Mononuclear cell (primary cell): ENCODE data around the gene NCAN. TPM values are rescaled to one million over a fixed set of nuclear protein-coding genes. Genes with fewer than 3 reads are reported as not detected.

Experiments used
- H3K27me3 ChIP-seq: 2 replicates; pipeline ENCODE4 v1.6.0; 2011; ENCODE audit warnings: low read length, control low read depth; ENCODE audit not compliant: insufficient read depth
- H3K4me1 ChIP-seq: 2 replicates; pipeline ENCODE4 v1.5.1; 2011; ENCODE audit warnings: mild to moderate bottlenecking, low read length, control low read depth; ENCODE audit not compliant: insufficient read depth
- H3K4me3 ChIP-seq: 2 replicates; pipeline ENCODE4 v1.5.1; 2011; ENCODE audit warnings: mild to moderate bottlenecking, low read length, moderate library complexity
- H3K9me3 ChIP-seq: 2 replicates; pipeline ENCODE4 v1.5.1; 2011; ENCODE audit warnings: low read depth, mild to moderate bottlenecking, control low read depth, low read length
- total RNA-seq: library from RNA; depleted of rRNA; stranded (reverse); fragments of >200 nt; gene quantifications from one replicate; pipeline ENCODE4 v1.2.3, GENCODE V29; 2012

NCAN gene
- total RNA-seq, 1 donor, result not detected

GRCh38 chr19:19271828-19272599 is 60.3 kb downstream of the NCAN start:
- H3K4me3 ChIP-seq, result no peak overlapping the region
- no peaks in the 10 kb centered on the region for H3K9me3 ChIP-seq
- no peaks in the 10 kb centered on the region for H3K4me1 ChIP-seq
- H3K27me3 ChIP-seq, result peaks cover 9% of the 10 kb centered on the region

GRCh38 chr19:19274146-19274545 is 62.4 kb downstream of the NCAN start:
- Histone ChIP-seq H3K27me3 (peaks cover 9% of the 10 kb centered on the region), H3K4me3 (no peak overlapping the region), H3K4me1 (no peaks in the 10 kb centered on the region), H3K9me3 (no peaks in the 10 kb centered on the region)

DNA sequence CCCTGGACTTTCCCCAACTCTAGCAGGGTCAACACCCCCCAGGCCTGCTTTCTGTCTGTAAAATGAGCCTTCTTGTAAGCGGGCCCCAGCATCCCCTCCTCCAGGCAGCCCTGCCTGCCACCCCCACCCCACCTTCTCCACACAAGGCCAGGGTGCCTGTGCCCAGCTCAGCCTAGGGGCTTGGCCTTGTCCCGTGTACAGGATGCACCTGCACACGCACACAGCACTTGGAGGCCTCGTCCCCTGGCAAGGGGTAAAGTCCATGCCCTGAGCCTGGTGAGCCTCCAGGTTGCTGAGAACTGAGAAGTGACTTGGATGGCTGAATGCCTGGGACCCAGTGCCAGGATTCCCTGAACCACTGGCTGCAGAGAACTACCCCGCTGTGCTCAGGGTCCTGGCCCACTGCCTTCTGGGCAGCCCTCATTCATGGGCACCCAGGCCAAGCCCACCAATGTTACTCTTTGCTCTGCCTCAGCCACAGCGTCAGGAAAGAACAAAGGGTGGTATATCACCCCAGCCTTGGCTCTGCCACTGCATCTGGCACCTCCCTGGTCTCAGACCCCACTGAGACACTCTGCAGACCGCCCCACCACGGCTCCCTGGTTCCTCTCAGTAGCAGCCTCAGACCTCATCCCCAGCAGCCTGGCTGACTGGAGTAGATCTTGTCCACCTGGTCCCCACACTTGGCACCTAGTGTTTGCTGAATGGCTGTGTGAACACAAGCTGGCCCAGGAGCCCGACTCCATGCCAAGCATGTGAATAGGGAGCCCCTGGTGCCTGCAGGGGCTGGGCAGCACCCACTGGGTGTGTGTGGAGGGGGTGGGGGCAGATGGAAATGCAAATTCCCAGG is 63.2 kb downstream of the NCAN start:
- no peaks in the 10 kb centered on the region for H3K9me3 ChIP-seq
- H3K4me1 ChIP-seq, result no peaks in the 10 kb centered on the region
- H3K27me3 ChIP-seq, result peaks cover 9% of the 10 kb centered on the region
- H3K4me3 ChIP-seq, result no peak overlapping the region

DNA sequence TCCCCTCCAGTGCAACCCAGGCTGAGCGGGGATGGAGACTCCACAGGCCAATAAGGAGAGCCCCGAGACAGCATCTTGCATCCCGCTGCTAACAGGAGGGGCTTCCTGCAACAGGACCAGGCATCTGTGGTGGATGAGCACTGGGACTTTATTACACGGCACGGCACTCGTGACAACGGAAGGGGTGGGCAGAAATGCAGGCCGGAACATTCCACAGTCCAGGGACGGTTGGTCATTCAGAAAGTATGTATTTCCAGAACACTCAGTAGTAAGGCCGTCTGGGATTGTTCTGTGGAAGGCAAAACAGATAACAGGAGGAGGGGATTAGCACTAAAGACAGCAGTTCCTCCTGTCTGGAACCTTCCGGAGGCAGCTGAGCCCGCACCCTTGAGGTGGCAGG is 64.6 kb downstream of the NCAN start:
- no peaks in the 10 kb centered on the region for H3K4me1 ChIP-seq
- H3K4me3 ChIP-seq, result no peak overlapping the region
- peaks cover 9% of the 10 kb centered on the region for H3K27me3 ChIP-seq
- H3K9me3 ChIP-seq, result no peaks in the 10 kb centered on the region

GRCh38 chr19:19276851-19277250 is 65.1 kb downstream of the NCAN start:
- no peak overlapping the region for H3K4me3 ChIP-seq
- peaks cover 9% of the 10 kb centered on the region for H3K27me3 ChIP-seq
- H3K9me3 ChIP-seq, result no peaks in the 10 kb centered on the region
- H3K4me1 ChIP-seq, result no peaks in the 10 kb centered on the region

DNA sequence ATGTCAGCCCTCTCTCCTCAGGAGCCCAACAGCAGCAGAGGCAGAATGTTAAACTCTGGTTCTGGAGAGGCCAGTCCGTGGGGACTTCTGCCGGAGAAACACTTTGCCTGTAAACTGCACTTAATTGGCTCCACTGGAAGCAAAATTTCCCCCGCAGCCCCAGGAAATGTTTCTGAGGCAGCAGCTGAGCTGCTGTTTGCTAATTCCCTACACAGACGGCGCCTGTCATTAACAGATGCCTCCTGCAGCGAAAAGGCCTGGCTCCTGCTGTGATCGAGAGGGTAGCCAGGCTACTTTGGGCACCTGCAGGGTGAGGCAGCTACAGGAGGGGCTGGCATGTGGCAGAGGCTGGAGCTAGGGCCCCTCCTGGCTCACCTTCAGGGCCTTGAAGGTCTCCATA is 66.6 kb downstream of the NCAN start:
- Histone ChIP-seq H3K27me3 (peaks cover 5% of the 10 kb centered on the region), H3K4me3 (no peak overlapping the region), H3K4me1 (no peaks in the 10 kb centered on the region), H3K9me3 (no peaks in the 10 kb centered on the region)

- no peaks in the 10 kb centered on the region for H3K27me3 ChIP-seq
Observed at GRCh38 chr19:19279062-19279612, 67.4 kb downstream of the NCAN start.

GRCh38 chr19:19279853-19280252 is 68.1 kb downstream of the NCAN start:
- H3K9me3 ChIP-seq, result no peaks in the 10 kb centered on the region
- H3K4me1 ChIP-seq, result no peaks in the 10 kb centered on the region
- H3K27me3 ChIP-seq, result no peaks in the 10 kb centered on the region
- no peak overlapping the region for H3K4me3 ChIP-seq

More at GRCh38 chr19:19279062-19279612, 67.4 kb downstream of the NCAN start:
- Histone ChIP-seq H3K4me3 (no peak overlapping the region), H3K4me1 (no peaks in the 10 kb centered on the region), H3K9me3 (no peaks in the 10 kb centered on the region)

DNA sequence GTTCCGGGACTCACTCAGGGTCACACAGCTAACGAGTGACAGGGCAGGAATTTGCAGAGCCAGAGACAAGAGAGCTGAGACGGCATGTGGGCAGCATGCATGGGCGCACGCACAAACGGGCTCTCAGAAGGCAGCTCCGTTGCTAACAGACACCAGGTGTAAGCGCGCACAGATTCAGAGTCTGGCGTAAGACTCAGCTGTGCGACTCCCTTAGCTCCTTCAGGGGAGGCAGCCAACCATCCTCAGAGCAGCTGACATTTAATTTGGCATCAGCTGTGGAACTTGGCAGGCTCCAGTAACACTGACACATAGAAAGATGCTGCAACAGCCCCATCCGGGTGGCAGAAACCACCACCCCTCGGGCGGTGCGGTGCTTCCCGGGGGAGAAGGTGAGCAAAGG is 68.8 kb downstream of the NCAN start:
- H3K27me3 ChIP-seq, result no peaks in the 10 kb centered on the region
- no peaks in the 10 kb centered on the region for H3K9me3 ChIP-seq
- H3K4me1 ChIP-seq, result no peaks in the 10 kb centered on the region
- no peak overlapping the region for H3K4me3 ChIP-seq

GRCh38 chr19:19285686-19286085 is 73.9 kb downstream of the NCAN start:
- no peaks in the 10 kb centered on the region for H3K4me1 ChIP-seq
- H3K9me3 ChIP-seq, result no peaks in the 10 kb centered on the region
- no peaks in the 10 kb centered on the region for H3K27me3 ChIP-seq
- H3K4me3 ChIP-seq, result no peak overlapping the region

DNA sequence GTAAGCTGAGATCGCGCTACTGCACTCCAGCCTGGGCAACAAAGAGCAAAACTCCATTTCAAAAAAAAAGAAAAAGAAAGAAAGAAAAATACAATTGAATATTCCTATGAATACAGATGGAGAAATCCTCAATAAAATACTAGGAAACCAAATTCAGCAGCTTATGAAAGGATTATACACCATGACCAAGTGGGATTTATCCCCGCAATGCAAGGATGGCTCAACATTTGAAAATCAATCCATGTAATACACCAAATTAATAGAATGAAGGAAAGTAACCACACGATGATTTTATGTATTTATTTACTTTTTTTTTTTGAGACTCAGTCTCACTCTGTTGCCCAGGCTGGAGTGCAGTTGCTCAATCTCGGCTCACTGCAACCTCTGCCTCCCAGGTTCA is 80.8 kb downstream of the NCAN start:
- H3K9me3 ChIP-seq, result no peaks in the 10 kb centered on the region
- no peaks in the 10 kb centered on the region for H3K4me1 ChIP-seq

GRCh38 chr19:19294914-19295313 is 83.2 kb downstream of the NCAN start:
- Histone ChIP-seq H3K4me1 (no peaks in the 10 kb centered on the region), H3K27me3 (no peaks in the 10 kb centered on the region), H3K9me3 (no peaks in the 10 kb centered on the region), H3K4me3 (no peak overlapping the region)

More for the DNA sequence above, 80.8 kb downstream of the NCAN start:
- Histone ChIP-seq H3K27me3 (no peaks in the 10 kb centered on the region), H3K4me3 (no peak overlapping the region)

DNA sequence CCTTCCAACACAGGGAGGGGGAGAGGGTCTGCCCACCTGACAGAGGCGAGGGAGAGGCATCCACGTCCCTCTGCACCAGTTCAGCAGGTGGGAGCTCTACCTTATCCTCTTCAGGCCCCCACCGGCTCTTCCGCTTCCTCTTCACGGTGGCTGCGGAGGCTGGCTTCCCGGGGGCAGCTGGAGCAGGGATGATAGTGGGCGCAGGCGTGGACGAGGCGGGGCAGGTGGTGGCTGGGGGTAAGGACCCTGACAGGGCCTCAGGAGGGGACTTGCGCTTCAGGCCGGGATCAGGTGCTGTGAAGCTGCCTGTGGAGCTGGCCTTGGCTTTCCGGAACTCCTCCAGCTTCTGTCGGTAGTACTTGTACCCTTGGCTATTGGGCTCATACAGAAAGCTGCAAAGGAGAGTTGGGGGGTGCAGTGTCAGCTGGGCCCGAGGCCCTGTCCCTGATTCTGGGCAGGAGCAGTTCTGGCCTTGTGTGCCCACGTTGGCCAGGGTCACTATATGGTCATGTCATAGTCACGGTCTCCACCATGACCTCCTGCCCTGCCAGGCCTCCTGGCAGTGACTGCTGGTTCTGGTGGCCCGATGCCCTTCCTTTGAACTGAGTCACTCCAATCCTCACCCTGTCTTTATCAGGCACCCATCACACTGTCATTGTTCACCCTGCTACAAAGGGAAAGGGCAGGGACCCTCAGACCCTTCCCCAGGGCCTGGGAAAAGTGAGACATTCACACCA is 85.4 kb downstream of the NCAN start:
- no peaks in the 10 kb centered on the region for H3K27me3 ChIP-seq
- no peaks in the 10 kb centered on the region for H3K4me1 ChIP-seq
- no peaks in the 10 kb centered on the region for H3K9me3 ChIP-seq
- no peak overlapping the region for H3K4me3 ChIP-seq

- no peaks in the 10 kb centered on the region for H3K27me3 ChIP-seq
- H3K9me3 ChIP-seq, result no peaks in the 10 kb centered on the region
- no peaks in the 10 kb centered on the region for H3K4me1 ChIP-seq
- no peak overlapping the region for H3K4me3 ChIP-seq
Observed at GRCh38 chr19:19297759-19298158, 86.0 kb downstream of the NCAN start.

DNA sequence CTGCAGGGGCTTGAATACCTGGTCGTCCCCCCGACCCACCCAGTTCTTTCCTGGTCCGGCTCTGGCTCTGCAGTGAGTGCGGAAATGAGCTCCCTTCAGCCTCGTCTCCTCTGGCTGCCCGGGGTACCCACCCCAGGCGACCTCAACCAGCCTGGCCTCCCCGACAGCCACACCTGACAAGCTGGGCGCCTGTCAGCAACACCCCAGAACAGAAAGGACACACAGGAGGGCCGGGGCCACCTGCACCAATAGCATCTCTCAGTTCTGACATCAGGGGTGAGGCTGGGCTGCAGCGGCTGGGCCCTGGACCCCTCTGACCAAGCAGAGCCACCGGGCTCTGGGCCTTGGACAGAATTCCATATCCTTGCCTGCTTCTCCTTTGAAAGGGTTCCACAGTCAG is 88.9 kb downstream of the NCAN start:
- Histone ChIP-seq H3K4me1 (no peaks in the 10 kb centered on the region), H3K9me3 (no peaks in the 10 kb centered on the region), H3K4me3 (no peak overlapping the region), H3K27me3 (no peaks in the 10 kb centered on the region)
